WTC11 (cell line): ENCODE measurements around the gene GABRR1. TPM values are rescaled to one million over a fixed set of nuclear protein-coding genes. Genes with fewer than 3 reads are reported as not detected.

Experiments used
- ATAC-seq: fragments of 200-7000 bp; cut with Tn5 transposase; 2 replicates; pipeline ENCODE4 v1.10.0; 2021; ENCODE audit warnings: mild to moderate bottlenecking, moderate library complexity
- CTCF ChIA-PET: fragments of 300-600 bp; sonication (Branson Sonifier 250); formaldehyde crosslinking; loops from one replicate; lab custom pipeline; 2021; ENCODE audit warnings: antibody characterized with exemption; lab: Charles Lee
- POLR2A ChIA-PET: fragments of 350-600 bp; sonication (Branson Sonifier 250); formaldehyde crosslinking; loops from one replicate; lab custom pipeline; 2021; ENCODE audit warnings: antibody characterized with exemption; lab: Charles Lee
- DNase-seq: peaks from one replicate; pipeline ENCODE4 v3.0.0; 2021; ENCODE audit warnings: low spot score
- H3K27ac Mint-ChIP-seq: 2 replicates; pipeline ENCODE4 v1.8.0; 2021; ENCODE audit warnings: mixed read lengths
- H3K27me3 Mint-ChIP-seq: 2 replicates; pipeline ENCODE4 v1.8.0; 2021; ENCODE audit warnings: low read depth, mild to moderate bottlenecking, moderate library complexity, mixed read lengths
- H3K36me3 Mint-ChIP-seq: 2 replicates; pipeline ENCODE4 v1.8.0; 2021; ENCODE audit warnings: mixed read lengths
- H3K4me1 Mint-ChIP-seq: 2 replicates; pipeline ENCODE4 v1.8.0; 2022; ENCODE audit warnings: mixed read lengths
- H3K4me3 Mint-ChIP-seq: 2 replicates; pipeline ENCODE4 v1.8.0; 2021; ENCODE audit warnings: mild to moderate bottlenecking, moderate library complexity, mixed read lengths
- H3K9me3 Mint-ChIP-seq: 2 replicates; pipeline ENCODE4 v1.8.0; 2021; ENCODE audit warnings: mixed read lengths
- ARID4B ChIP-seq: sonication (generic); formaldehyde crosslinking; IDR thresholded peaks from 2 replicates; pipeline ENCODE4 v1.8.0; 2023; ENCODE audit warnings: missing genetic modification reagents, mild to moderate bottlenecking, borderline replicate concordance
- ATF2 ChIP-seq: sonication (generic); formaldehyde crosslinking; IDR thresholded peaks from 2 replicates; pipeline ENCODE4 v1.8.1; 2022; ENCODE audit warnings: low read depth, missing genetic modification reagents, borderline replicate concordance
- E2F4 ChIP-seq: sonication (generic); formaldehyde crosslinking; IDR thresholded peaks from 2 replicates; pipeline ENCODE4 v1.8.1; 2022; ENCODE audit warnings: low read depth, mild to moderate bottlenecking, moderate library complexity, missing genetic modification reagents, borderline replicate concordance
- ELF4 ChIP-seq: sonication (generic); formaldehyde crosslinking; IDR thresholded peaks from 2 replicates; pipeline ENCODE4 v1.8.1; 2022; ENCODE audit warnings: low read depth, mild to moderate bottlenecking, moderate library complexity, missing genetic modification reagents
- ETV6 ChIP-seq: sonication (generic); formaldehyde crosslinking; IDR thresholded peaks from 2 replicates; pipeline ENCODE4 v1.8.1; 2022; ENCODE audit warnings: mild to moderate bottlenecking, missing genetic modification reagents
- GRHL2 ChIP-seq: fragments of 250-450 bp; sonication (Bioruptor Pico); IDR thresholded peaks from 2 replicates; pipeline ENCODE4 v1.8.0; 2022; ENCODE audit warnings: mild to moderate bottlenecking, moderate library complexity; ENCODE audit not compliant: insufficient replicate concordance, severe bottlenecking
- GTF2I ChIP-seq: fragments of 250-450 bp; sonication (Bioruptor Pico); conservative IDR thresholded peaks from 2 replicates; pipeline ENCODE4 v1.4.0; 2021; ENCODE audit warnings: mild to moderate bottlenecking
- MXD4 ChIP-seq: fragments of 250-450 bp; sonication (Bioruptor Pico); IDR thresholded peaks from 2 replicates; pipeline ENCODE4 v1.8.0; 2021; ENCODE audit warnings: mild to moderate bottlenecking, moderate library complexity, borderline replicate concordance
- OVOL2 ChIP-seq: fragments of 250-450 bp; sonication (Bioruptor Pico); IDR thresholded peaks from 2 replicates; pipeline ENCODE4 v1.9.0; 2021; ENCODE audit warnings: mild to moderate bottlenecking, borderline replicate concordance
- SMAD3 ChIP-seq: sonication (generic); formaldehyde crosslinking; IDR thresholded peaks from 2 replicates; pipeline ENCODE4 v1.8.0; 2022; ENCODE audit warnings: missing genetic modification reagents, mild to moderate bottlenecking, borderline replicate concordance
- SMAD4 ChIP-seq: sonication (generic); formaldehyde crosslinking; IDR thresholded peaks from 2 replicates; pipeline ENCODE4 v1.8.0; 2022; ENCODE audit warnings: mild to moderate bottlenecking, missing genetic modification reagents
- SP1 ChIP-seq: sonication (generic); formaldehyde crosslinking; conservative IDR thresholded peaks from 2 replicates; pipeline ENCODE4 v1.8.1; 2022; ENCODE audit warnings: missing genetic modification reagents
- ZNF425 ChIP-seq: fragments of 250-450 bp; sonication (Bioruptor Pico); conservative IDR thresholded peaks from 2 replicates; pipeline ENCODE4 v1.9.0; 2021; ENCODE audit warnings: mild to moderate bottlenecking
- ZNF671 ChIP-seq: fragments of 250-450 bp; sonication (Bioruptor Pico); IDR thresholded peaks from 2 replicates; pipeline ENCODE4 v1.8.0; 2021; ENCODE audit warnings: mild to moderate bottlenecking
- total RNA-seq: library from RNA; stranded (reverse); gene quantifications from 3 replicates; pipeline ENCODE4 v1.2.3, GENCODE V29; 2021
- TF ChIP-seq, protein P1 (sequence below): sonication (generic); formaldehyde crosslinking; IDR thresholded peaks from 2 replicates; pipeline ENCODE4 v1.8.0; 2022; ENCODE audit warnings: missing genetic modification reagents
- TF ChIP-seq, protein P2 (sequence below): sonication (generic); formaldehyde crosslinking; IDR thresholded peaks from 2 replicates; pipeline ENCODE4 v1.8.1; 2023; ENCODE audit warnings: mild to moderate bottlenecking, missing genetic modification reagents, borderline replicate concordance

GABRR1 gene
- total RNA-seq, 1 experiment from 2014 or later: 0.24 TPM

- no peak for TF ChIP-seq ATF2 (CRISPR knock-in tag)
- no peak for TF ChIP-seq E2F4
- TF ChIP-seq SMAD4 (CRISPR knock-in tag): no peak
- no peak for TF ChIP-seq ZNF425 (CRISPR knock-in tag)
- TF ChIP-seq ARID4B (CRISPR knock-in tag): no peak
- no peak for TF ChIP-seq GRHL2 (CRISPR knock-in tag)
- no peak for TF ChIP-seq GTF2I (CRISPR knock-in tag)
- TF ChIP-seq ETV6 (CRISPR knock-in tag): no peak
- TF ChIP-seq, protein P1, sequence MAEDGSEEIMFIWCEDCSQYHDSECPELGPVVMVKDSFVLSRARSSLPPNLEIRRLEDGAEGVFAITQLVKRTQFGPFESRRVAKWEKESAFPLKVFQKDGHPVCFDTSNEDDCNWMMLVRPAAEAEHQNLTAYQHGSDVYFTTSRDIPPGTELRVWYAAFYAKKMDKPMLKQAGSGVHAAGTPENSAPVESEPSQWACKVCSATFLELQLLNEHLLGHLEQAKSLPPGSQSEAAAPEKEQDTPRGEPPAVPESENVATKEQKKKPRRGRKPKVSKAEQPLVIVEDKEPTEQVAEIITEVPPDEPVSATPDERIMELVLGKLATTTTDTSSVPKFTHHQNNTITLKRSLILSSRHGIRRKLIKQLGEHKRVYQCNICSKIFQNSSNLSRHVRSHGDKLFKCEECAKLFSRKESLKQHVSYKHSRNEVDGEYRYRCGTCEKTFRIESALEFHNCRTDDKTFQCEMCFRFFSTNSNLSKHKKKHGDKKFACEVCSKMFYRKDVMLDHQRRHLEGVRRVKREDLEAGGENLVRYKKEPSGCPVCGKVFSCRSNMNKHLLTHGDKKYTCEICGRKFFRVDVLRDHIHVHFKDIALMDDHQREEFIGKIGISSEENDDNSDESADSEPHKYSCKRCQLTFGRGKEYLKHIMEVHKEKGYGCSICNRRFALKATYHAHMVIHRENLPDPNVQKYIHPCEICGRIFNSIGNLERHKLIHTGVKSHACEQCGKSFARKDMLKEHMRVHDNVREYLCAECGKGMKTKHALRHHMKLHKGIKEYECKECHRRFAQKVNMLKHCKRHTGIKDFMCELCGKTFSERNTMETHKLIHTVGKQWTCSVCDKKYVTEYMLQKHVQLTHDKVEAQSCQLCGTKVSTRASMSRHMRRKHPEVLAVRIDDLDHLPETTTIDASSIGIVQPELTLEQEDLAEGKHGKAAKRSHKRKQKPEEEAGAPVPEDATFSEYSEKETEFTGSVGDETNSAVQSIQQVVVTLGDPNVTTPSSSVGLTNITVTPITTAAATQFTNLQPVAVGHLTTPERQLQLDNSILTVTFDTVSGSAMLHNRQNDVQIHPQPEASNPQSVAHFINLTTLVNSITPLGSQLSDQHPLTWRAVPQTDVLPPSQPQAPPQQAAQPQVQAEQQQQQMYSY (CRISPR knock-in tag): no peak
- TF ChIP-seq, all 79 proteins: peak for 0
These were observed 45.0 kb downstream of the GABRR1 start (continued) for GRCh38 chr6:89172131-89172530.

GRCh38 chr6:89162047-89162371 lies 55.1 kb downstream of the GABRR1 start:
- Mint-ChIP-seq H3K27ac (no peak overlapping the region), H3K36me3 (no peaks in the 10 kb centered on the region), H3K4me1 (peaks cover 4% of the 10 kb centered on the region), H3K4me3 (no peak overlapping the region)
- CTCF ChIA-PET: interaction anchor here (1.0 to 1.8 kb wide), 6 partner anchors 8 to 210 kb away, joined by 3 to 11 read pairs (median 5); no protein-coding TSS in a partner anchor
- no peak for TF ChIP-seq SP1 (CRISPR knock-in tag)
- TF ChIP-seq ELF4: no peak
- TF ChIP-seq SMAD3: no peak
- TF ChIP-seq GTF2I (CRISPR knock-in tag): no peak
- no peak for TF ChIP-seq OVOL2 (CRISPR knock-in tag)
- TF ChIP-seq, protein P2, sequence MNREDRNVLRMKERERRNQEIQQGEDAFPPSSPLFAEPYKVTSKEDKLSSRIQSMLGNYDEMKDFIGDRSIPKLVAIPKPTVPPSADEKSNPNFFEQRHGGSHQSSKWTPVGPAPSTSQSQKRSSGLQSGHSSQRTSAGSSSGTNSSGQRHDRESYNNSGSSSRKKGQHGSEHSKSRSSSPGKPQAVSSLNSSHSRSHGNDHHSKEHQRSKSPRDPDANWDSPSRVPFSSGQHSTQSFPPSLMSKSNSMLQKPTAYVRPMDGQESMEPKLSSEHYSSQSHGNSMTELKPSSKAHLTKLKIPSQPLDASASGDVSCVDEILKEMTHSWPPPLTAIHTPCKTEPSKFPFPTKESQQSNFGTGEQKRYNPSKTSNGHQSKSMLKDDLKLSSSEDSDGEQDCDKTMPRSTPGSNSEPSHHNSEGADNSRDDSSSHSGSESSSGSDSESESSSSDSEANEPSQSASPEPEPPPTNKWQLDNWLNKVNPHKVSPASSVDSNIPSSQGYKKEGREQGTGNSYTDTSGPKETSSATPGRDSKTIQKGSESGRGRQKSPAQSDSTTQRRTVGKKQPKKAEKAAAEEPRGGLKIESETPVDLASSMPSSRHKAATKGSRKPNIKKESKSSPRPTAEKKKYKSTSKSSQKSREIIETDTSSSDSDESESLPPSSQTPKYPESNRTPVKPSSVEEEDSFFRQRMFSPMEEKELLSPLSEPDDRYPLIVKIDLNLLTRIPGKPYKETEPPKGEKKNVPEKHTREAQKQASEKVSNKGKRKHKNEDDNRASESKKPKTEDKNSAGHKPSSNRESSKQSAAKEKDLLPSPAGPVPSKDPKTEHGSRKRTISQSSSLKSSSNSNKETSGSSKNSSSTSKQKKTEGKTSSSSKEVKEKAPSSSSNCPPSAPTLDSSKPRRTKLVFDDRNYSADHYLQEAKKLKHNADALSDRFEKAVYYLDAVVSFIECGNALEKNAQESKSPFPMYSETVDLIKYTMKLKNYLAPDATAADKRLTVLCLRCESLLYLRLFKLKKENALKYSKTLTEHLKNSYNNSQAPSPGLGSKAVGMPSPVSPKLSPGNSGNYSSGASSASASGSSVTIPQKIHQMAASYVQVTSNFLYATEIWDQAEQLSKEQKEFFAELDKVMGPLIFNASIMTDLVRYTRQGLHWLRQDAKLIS: no peak
- TF ChIP-seq ZNF671 (CRISPR knock-in tag): no peak
- TF ChIP-seq MXD4 (CRISPR knock-in tag): no peak
- TF ChIP-seq, all 79 proteins: peak for 0
- Mint-ChIP-seq H3K9me3 (no peaks in the 10 kb centered on the region), H3K27me3 (no peaks in the 10 kb centered on the region)
- DNase-seq (no peak), ATAC-seq (no peak)
- POLR2A ChIA-PET: interaction anchor here (0.9 kb wide), 1 partner anchor 82 kb away, joined by 4 read pairs; the partner anchor contains the start of gene PNRC1
